ENCODE data around the gene SNTG2.

DNA sequence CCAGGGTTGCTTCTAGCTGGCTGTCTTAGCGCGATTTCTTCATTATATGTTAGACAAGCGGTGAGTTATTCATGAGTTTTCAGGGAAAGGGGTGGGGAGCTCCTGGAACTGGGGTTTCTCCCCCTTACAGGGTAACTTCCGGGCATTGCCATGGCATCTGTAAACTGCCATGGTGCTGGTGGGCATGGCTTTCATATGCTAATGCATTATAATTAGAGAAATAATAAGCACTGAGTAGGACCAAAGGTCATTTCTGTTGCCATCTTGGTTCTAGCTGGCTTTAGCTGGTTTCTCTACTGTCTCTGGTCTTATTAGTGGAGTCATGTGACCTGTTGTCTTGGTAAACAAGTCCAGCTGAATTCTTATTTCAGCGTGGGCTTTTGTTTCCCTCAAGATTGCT lies 5.5 kb upstream of the SNTG2 start:
- TF ChIP-seq, protein P1, sequence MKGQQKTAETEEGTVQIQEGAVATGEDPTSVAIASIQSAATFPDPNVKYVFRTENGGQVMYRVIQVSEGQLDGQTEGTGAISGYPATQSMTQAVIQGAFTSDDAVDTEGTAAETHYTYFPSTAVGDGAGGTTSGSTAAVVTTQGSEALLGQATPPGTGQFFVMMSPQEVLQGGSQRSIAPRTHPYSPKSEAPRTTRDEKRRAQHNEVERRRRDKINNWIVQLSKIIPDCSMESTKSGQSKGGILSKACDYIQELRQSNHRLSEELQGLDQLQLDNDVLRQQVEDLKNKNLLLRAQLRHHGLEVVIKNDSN (CRISPR knock-in tag; IDR thresholded peaks at IDR 0.05) = no peak
- TF ChIP-seq, protein P2, sequence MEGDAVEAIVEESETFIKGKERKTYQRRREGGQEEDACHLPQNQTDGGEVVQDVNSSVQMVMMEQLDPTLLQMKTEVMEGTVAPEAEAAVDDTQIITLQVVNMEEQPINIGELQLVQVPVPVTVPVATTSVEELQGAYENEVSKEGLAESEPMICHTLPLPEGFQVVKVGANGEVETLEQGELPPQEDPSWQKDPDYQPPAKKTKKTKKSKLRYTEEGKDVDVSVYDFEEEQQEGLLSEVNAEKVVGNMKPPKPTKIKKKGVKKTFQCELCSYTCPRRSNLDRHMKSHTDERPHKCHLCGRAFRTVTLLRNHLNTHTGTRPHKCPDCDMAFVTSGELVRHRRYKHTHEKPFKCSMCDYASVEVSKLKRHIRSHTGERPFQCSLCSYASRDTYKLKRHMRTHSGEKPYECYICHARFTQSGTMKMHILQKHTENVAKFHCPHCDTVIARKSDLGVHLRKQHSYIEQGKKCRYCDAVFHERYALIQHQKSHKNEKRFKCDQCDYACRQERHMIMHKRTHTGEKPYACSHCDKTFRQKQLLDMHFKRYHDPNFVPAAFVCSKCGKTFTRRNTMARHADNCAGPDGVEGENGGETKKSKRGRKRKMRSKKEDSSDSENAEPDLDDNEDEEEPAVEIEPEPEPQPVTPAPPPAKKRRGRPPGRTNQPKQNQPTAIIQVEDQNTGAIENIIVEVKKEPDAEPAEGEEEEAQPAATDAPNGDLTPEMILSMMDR (IDR thresholded peaks at IDR 0.05) = no peak
- no peak for TF ChIP-seq JUN (CRISPR knock-in tag; IDR thresholded peaks at IDR 0.05)
- TF ChIP-seq, protein P3, sequence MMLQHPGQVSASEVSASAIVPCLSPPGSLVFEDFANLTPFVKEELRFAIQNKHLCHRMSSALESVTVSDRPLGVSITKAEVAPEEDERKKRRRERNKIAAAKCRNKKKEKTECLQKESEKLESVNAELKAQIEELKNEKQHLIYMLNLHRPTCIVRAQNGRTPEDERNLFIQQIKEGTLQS (CRISPR knock-in tag; conservative IDR thresholded peaks at IDR 0.05) = no peak
- no peak for TF ChIP-seq TEAD4 (CRISPR knock-in tag; IDR thresholded peaks at IDR 0.05)
- TF ChIP-seq, protein P4, sequence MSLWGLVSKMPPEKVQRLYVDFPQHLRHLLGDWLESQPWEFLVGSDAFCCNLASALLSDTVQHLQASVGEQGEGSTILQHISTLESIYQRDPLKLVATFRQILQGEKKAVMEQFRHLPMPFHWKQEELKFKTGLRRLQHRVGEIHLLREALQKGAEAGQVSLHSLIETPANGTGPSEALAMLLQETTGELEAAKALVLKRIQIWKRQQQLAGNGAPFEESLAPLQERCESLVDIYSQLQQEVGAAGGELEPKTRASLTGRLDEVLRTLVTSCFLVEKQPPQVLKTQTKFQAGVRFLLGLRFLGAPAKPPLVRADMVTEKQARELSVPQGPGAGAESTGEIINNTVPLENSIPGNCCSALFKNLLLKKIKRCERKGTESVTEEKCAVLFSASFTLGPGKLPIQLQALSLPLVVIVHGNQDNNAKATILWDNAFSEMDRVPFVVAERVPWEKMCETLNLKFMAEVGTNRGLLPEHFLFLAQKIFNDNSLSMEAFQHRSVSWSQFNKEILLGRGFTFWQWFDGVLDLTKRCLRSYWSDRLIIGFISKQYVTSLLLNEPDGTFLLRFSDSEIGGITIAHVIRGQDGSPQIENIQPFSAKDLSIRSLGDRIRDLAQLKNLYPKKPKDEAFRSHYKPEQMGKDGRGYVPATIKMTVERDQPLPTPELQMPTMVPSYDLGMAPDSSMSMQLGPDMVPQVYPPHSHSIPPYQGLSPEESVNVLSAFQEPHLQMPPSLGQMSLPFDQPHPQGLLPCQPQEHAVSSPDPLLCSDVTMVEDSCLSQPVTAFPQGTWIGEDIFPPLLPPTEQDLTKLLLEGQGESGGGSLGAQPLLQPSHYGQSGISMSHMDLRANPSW (CRISPR knock-in tag; conservative IDR thresholded peaks at IDR 0.05; ENCODE audit: low read depth) = no peak
- TF ChIP-seq ZNF317 (CRISPR knock-in tag; IDR thresholded peaks at IDR 0.05; ENCODE audit: borderline replicate concordance, low read depth) = no peak
- no peak for TF ChIP-seq RELA (CRISPR knock-in tag; IDR thresholded peaks at IDR 0.05; ENCODE audit: borderline replicate concordance)
- TF ChIP-seq, protein P5, sequence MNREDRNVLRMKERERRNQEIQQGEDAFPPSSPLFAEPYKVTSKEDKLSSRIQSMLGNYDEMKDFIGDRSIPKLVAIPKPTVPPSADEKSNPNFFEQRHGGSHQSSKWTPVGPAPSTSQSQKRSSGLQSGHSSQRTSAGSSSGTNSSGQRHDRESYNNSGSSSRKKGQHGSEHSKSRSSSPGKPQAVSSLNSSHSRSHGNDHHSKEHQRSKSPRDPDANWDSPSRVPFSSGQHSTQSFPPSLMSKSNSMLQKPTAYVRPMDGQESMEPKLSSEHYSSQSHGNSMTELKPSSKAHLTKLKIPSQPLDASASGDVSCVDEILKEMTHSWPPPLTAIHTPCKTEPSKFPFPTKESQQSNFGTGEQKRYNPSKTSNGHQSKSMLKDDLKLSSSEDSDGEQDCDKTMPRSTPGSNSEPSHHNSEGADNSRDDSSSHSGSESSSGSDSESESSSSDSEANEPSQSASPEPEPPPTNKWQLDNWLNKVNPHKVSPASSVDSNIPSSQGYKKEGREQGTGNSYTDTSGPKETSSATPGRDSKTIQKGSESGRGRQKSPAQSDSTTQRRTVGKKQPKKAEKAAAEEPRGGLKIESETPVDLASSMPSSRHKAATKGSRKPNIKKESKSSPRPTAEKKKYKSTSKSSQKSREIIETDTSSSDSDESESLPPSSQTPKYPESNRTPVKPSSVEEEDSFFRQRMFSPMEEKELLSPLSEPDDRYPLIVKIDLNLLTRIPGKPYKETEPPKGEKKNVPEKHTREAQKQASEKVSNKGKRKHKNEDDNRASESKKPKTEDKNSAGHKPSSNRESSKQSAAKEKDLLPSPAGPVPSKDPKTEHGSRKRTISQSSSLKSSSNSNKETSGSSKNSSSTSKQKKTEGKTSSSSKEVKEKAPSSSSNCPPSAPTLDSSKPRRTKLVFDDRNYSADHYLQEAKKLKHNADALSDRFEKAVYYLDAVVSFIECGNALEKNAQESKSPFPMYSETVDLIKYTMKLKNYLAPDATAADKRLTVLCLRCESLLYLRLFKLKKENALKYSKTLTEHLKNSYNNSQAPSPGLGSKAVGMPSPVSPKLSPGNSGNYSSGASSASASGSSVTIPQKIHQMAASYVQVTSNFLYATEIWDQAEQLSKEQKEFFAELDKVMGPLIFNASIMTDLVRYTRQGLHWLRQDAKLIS (CRISPR knock-in tag; IDR thresholded peaks at IDR 0.05; ENCODE audit: borderline replicate concordance) = no peak
- no peak for TF ChIP-seq ZNF121 (CRISPR knock-in tag; IDR thresholded peaks at IDR 0.05)
- no peak for TF ChIP-seq NFYB (CRISPR knock-in tag; conservative IDR thresholded peaks at IDR 0.05; ENCODE audit: low read depth)
- TF ChIP-seq, protein P6, sequence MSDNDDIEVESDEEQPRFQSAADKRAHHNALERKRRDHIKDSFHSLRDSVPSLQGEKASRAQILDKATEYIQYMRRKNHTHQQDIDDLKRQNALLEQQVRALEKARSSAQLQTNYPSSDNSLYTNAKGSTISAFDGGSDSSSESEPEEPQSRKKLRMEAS (CRISPR knock-in tag; IDR thresholded peaks at IDR 0.05) = no peak
- TF ChIP-seq GABPB1 (CRISPR knock-in tag; IDR thresholded peaks at IDR 0.05) = no peak
- TF ChIP-seq, protein P7, sequence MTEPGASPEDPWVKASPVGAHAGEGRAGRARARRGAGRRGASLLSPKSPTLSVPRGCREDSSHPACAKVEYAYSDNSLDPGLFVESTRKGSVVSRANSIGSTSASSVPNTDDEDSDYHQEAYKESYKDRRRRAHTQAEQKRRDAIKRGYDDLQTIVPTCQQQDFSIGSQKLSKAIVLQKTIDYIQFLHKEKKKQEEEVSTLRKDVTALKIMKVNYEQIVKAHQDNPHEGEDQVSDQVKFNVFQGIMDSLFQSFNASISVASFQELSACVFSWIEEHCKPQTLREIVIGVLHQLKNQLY (CRISPR knock-in tag; IDR thresholded peaks at IDR 0.05) = no peak
